ENCODE measurements around the gene HSPE1. TPM values are rescaled to one million over a fixed set of nuclear protein-coding genes. Genes with fewer than 3 reads are reported as not detected.

HSPE1 gene
- total and polyA plus RNA-seq, 2 of the 8 experiments (the other 6 are each of a cell fraction or from before 2014, with no cell fraction given): 206 to 377 TPM

DNA sequence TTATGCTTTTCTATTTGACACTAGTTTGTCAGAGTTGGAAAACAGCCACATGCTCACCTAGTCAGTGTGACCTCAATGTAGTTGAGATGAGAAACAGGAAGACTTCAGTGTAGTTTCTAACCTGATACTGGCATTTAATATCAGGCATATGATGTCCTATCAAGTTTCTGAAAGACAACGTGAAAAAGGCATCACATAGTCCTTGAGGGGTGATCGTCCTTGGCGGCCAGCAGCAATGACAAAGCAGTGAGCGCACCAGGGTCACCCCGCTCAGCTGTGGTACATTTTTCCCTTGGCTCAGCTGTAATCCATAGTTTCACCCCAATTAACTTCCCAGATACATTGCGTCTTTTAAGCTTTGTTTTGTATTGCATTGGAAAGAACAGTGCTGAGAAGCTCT is 4.3 kb downstream of the HSPE1 start (continued):
- TF ChIP-seq, protein P1, sequence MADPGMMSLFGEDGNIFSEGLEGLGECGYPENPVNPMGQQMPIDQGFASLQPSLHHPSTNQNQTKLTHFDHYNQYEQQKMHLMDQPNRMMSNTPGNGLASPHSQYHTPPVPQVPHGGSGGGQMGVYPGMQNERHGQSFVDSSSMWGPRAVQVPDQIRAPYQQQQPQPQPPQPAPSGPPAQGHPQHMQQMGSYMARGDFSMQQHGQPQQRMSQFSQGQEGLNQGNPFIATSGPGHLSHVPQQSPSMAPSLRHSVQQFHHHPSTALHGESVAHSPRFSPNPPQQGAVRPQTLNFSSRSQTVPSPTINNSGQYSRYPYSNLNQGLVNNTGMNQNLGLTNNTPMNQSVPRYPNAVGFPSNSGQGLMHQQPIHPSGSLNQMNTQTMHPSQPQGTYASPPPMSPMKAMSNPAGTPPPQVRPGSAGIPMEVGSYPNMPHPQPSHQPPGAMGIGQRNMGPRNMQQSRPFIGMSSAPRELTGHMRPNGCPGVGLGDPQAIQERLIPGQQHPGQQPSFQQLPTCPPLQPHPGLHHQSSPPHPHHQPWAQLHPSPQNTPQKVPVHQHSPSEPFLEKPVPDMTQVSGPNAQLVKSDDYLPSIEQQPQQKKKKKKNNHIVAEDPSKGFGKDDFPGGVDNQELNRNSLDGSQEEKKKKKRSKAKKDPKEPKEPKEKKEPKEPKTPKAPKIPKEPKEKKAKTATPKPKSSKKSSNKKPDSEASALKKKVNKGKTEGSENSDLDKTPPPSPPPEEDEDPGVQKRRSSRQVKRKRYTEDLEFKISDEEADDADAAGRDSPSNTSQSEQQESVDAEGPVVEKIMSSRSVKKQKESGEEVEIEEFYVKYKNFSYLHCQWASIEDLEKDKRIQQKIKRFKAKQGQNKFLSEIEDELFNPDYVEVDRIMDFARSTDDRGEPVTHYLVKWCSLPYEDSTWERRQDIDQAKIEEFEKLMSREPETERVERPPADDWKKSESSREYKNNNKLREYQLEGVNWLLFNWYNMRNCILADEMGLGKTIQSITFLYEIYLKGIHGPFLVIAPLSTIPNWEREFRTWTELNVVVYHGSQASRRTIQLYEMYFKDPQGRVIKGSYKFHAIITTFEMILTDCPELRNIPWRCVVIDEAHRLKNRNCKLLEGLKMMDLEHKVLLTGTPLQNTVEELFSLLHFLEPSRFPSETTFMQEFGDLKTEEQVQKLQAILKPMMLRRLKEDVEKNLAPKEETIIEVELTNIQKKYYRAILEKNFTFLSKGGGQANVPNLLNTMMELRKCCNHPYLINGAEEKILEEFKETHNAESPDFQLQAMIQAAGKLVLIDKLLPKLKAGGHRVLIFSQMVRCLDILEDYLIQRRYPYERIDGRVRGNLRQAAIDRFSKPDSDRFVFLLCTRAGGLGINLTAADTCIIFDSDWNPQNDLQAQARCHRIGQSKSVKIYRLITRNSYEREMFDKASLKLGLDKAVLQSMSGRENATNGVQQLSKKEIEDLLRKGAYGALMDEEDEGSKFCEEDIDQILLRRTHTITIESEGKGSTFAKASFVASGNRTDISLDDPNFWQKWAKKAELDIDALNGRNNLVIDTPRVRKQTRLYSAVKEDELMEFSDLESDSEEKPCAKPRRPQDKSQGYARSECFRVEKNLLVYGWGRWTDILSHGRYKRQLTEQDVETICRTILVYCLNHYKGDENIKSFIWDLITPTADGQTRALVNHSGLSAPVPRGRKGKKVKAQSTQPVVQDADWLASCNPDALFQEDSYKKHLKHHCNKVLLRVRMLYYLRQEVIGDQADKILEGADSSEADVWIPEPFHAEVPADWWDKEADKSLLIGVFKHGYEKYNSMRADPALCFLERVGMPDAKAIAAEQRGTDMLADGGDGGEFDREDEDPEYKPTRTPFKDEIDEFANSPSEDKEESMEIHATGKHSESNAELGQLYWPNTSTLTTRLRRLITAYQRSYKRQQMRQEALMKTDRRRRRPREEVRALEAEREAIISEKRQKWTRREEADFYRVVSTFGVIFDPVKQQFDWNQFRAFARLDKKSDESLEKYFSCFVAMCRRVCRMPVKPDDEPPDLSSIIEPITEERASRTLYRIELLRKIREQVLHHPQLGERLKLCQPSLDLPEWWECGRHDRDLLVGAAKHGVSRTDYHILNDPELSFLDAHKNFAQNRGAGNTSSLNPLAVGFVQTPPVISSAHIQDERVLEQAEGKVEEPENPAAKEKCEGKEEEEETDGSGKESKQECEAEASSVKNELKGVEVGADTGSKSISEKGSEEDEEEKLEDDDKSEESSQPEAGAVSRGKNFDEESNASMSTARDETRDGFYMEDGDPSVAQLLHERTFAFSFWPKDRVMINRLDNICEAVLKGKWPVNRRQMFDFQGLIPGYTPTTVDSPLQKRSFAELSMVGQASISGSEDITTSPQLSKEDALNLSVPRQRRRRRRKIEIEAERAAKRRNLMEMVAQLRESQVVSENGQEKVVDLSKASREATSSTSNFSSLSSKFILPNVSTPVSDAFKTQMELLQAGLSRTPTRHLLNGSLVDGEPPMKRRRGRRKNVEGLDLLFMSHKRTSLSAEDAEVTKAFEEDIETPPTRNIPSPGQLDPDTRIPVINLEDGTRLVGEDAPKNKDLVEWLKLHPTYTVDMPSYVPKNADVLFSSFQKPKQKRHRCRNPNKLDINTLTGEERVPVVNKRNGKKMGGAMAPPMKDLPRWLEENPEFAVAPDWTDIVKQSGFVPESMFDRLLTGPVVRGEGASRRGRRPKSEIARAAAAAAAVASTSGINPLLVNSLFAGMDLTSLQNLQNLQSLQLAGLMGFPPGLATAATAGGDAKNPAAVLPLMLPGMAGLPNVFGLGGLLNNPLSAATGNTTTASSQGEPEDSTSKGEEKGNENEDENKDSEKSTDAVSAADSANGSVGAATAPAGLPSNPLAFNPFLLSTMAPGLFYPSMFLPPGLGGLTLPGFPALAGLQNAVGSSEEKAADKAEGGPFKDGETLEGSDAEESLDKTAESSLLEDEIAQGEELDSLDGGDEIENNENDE (IDR thresholded peaks at IDR 0.05; ENCODE audit: insufficient replicate concordance, low read length): no peak
- no peak for TF ChIP-seq RXRA (IDR thresholded peaks at IDR 0.05; ENCODE audit: insufficient read depth, low read depth, low read length)
- TF ChIP-seq GTF2F1 (IDR thresholded peaks at IDR 0.05; ENCODE audit: borderline replicate concordance, low read depth, low read length): no peak
- TF ChIP-seq, protein P2, sequence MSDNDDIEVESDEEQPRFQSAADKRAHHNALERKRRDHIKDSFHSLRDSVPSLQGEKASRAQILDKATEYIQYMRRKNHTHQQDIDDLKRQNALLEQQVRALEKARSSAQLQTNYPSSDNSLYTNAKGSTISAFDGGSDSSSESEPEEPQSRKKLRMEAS (IDR thresholded peaks at IDR 0.05): no peak
- peak in 1 of 2 experiments; percentile 67; a peak in 2 of 3 replicates for TF ChIP-seq POLR2A (IDR thresholded peaks at IDR 0.05; ENCODE audit: control extremely low read depth in 1 of 2, low read depth in 2 of 2, low read length in 2 of 2)
- no peak for TF ChIP-seq RBBP5 (IDR thresholded peaks at IDR 0.05; ENCODE audit: borderline replicate concordance, low read depth, low read length)
